GM21576 (cell line): Measurements from ENCODE around the gene CRY1.
"Not testable (repeated sequence)": the region's sequence is repeated elsewhere in the genome, so short reads cannot be mapped to it uniquely, and the experiment has no call there.

Experiments used
- ATAC-seq: cut with Tn5 transposase; IDR thresholded peaks from one replicate; pipeline ENCODE4 v1.9.1; 2021; ENCODE audit warnings: mild to moderate bottlenecking, moderate library complexity; ENCODE audit not compliant: unreplicated experiment

CRY1 gene

GRCh38 chr12:107108995-107109508, 15.7 kb upstream of the CRY1 start:
- no peak for ATAC-seq

GRCh38 chr12:107108366-107108765, 15.0 kb upstream of the CRY1 start:
- not testable (repeated sequence) for ATAC-seq

GRCh38 chr12:107107381-107107780, 14.0 kb upstream of the CRY1 start:
- ATAC-seq = no peak

- ATAC-seq = no peak
These were observed 13.1 kb upstream of the CRY1 start for GRCh38 chr12:107106241-107107025.

GRCh38 chr12:107105410-107105703, 12.0 kb upstream of the CRY1 start:
- no peak for ATAC-seq

- no peak for ATAC-seq
These were observed 10.2 kb upstream of the CRY1 start for GRCh38 chr12:107103516-107103915.

- no peak for ATAC-seq
These were observed 9.7 kb upstream of the CRY1 start for GRCh38 chr12:107103097-107103496.

- no peak for ATAC-seq
These were observed 8.9 kb upstream of the CRY1 start for GRCh38 chr12:107102294-107102693.

GRCh38 chr12:107101651-107102050, 8.3 kb upstream of the CRY1 start:
- ATAC-seq = no peak

- ATAC-seq = no peak
These were observed 6.6 kb upstream of the CRY1 start for GRCh38 chr12:107099917-107100316.

- ATAC-seq = no peak
These were observed 3.2 kb upstream of the CRY1 start for GRCh38 chr12:107096571-107096970.

GRCh38 chr12:107094183-107094448, 767 bp upstream of the CRY1 start:
- ATAC-seq = no peak

- ATAC-seq = peak; percentile 20
These were observed 506 bp downstream of the CRY1 start for GRCh38 chr12:107092669-107093416.

GRCh38 chr12:107091989-107092641, 1.2 kb downstream of the CRY1 start:
- no peak for ATAC-seq

- no peak for ATAC-seq
These were observed 2.0 kb downstream of the CRY1 start for GRCh38 chr12:107091381-107091780.

- ATAC-seq = no peak
These were observed 2.6 kb downstream of the CRY1 start for GRCh38 chr12:107090711-107091110.

GRCh38 chr12:107088912-107089311, 4.4 kb downstream of the CRY1 start:
- ATAC-seq = no peak

- no peak for ATAC-seq
These were observed 7.0 kb downstream of the CRY1 start for GRCh38 chr12:107086314-107086713.

GRCh38 chr12:107081778-107082177, 11.6 kb downstream of the CRY1 start:
- ATAC-seq = no peak

GRCh38 chr12:107080299-107080698, 13.1 kb downstream of the CRY1 start:
- no peak for ATAC-seq

- no peak for ATAC-seq
These were observed 14.0 kb downstream of the CRY1 start for GRCh38 chr12:107079172-107080011.
